NCI-H345 treated with DMSO at 0.1 percent for 48 hours (cell line): ENCODE results near the gene GGA1.
A peak's percentile ranks its signal among the peaks of the same experiment; 100 is the strongest.
"Not testable (repeated sequence)": the region's sequence is repeated elsewhere in the genome, so short reads cannot be mapped to it uniquely, and the experiment has no call there.

ENCODE experiments used
- DNase-seq: peaks from one replicate; lab custom pipeline; 2025; ENCODE audit not compliant: unreplicated experiment; lab: John Stamatoyannopoulos, UW

GGA1 gene

GRCh38 chr22:37571258-37571991 lies 37.2 kb upstream of the GGA1 start:
- DNase-seq: no peak

DNA sequence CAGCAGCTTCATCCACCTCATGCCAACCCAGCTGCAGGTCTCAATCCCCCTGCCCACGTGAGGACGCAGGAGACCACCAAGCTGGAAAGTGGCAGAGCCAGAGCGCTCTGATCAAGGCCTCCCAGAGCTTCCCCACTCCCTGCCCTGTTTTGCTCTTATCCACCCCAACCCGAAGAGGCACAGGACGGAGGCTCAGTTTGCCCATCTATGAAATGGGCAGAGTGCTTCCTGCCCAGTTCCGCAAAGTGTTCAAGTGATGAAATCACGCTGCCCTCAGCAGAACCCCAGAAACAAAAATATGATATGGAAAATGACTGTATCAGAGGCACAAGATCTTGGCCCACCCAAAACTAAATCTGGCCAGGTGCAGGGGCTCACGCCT lies 36.7 kb upstream of the GGA1 start:
- no peak for DNase-seq

- DNase-seq: no peak
Observed at GRCh38 chr22:37575490-37576003, 33.1 kb upstream of the GGA1 start.

- no peak for DNase-seq
Observed at GRCh38 chr22:37578002-37578401, 30.6 kb upstream of the GGA1 start.

DNA sequence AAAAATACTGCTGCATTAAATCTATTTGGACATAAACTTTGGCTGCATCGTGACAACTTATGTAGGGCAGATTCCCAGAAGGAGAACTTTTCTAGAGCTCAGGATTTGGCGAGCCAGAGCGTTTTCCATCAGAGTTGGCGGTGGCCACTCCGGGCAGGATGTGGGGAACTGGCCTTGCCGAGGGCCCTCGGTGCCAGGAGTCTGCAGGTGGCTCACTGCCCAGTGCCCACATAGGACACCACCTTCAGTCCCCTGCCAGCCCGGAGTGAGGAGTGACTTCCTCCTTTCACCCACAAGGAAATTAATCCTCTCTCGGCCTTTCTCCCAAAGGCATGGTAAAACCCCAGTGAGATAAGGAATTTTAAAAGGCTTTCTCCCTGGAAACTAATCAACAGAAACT lies 27.1 kb upstream of the GGA1 start:
- no peak for DNase-seq

DNA sequence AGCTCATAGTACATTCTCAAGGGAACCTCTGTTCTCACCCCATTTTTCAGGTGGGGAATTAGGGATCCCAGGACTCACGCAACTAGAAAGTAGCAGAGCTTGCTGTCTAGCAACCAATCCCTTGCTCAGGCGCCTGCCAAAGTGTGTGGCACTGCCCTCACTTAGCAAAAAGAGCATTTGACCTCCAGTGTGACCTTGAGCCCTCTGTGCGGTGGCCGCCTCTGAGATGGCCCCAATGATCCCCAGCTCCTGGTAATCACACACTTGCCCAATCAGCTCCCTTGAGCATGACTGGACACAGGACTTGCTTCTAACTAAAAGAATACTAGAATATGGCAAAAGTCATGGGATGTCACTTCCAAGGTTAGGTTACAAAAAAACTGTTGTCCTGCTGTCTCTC lies 26.1 kb upstream of the GGA1 start:
- no peak for DNase-seq

GRCh38 chr22:37588546-37589215 lies 20.0 kb upstream of the GGA1 start:
- no peak for DNase-seq

DNA sequence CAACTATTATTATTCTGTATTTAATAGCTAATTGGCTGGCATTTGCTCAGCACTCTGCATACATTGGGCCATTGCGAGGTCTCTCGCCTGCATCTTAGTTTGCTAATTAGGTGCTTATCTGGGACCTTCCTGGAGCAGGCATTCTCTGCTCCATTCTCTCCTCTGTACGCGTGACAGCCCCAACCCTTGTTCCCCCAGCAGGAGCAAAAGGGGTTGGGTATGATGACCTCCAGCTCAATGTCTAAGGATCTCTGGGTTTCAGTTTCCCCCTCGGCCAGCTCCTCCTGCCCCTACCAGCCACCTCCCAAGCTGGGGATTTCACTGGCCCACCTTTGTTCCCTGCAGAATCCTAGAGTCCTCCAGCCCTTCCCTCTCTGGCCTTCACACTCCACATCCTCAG lies 19.0 kb upstream of the GGA1 start:
- no peak for DNase-seq

GRCh38 chr22:37591081-37591480 lies 17.6 kb upstream of the GGA1 start:
- DNase-seq: not testable (repeated sequence)

- DNase-seq: no peak
Observed at GRCh38 chr22:37591823-37592404, 16.7 kb upstream of the GGA1 start.

GRCh38 chr22:37594237-37594636 lies 14.4 kb upstream of the GGA1 start:
- no peak for DNase-seq

- no peak for DNase-seq
Observed at GRCh38 chr22:37599153-37599552, 9.5 kb upstream of the GGA1 start.

DNA sequence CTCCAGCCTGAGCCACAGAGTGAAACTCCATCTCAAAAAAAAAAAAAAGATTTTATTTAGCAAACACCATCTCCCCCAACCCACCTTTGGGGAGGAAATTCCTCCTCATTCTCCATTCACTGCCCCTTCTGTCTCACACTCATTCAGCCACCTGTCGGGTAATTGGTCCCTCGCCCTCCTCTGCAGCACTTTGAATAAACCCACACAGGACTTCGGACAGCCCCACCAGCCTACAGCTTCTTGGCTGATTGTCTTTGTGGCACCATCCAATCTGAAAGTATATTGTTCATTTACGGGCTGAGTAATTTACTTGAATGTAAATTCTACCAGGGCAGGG lies 7.5 kb upstream of the GGA1 start:
- DNase-seq: no peak

- DNase-seq: no peak
Observed at GRCh38 chr22:37601540-37602442, 6.8 kb upstream of the GGA1 start.

DNA sequence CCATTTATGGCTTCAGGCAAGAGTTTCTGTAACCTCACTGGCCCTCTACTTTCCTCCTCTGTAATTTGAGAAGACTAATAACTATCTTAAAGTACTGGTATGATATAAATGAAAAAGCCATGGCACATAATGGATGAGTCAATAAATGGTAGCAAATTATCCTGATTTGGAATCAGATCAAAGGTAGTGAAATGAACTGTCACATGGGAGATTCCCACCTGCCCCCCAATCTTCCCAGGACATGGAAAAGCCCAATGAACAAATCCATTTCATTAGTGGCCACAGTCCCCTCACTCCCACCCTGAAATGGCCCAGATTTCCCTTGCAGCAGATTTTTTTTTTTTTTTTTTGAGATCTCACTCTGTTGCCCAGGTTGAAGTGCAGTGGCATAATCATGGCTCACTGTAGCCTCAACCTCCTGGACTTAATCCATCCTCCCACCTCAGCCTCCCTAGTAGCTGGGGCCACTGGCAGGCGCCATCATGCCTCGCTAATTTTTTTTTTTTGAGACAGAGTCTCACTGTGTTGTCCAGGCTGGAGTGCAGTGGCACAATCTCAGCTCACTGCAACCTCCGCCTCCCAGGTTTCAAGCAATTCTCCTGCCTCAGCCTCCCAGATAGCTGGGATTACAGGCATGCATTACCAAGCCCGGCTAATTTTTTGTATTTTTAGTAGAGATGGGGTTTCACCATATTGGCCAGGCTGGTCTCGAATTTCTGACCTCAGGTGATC lies 5.9 kb upstream of the GGA1 start:
- not testable (repeated sequence) for DNase-seq

DNA sequence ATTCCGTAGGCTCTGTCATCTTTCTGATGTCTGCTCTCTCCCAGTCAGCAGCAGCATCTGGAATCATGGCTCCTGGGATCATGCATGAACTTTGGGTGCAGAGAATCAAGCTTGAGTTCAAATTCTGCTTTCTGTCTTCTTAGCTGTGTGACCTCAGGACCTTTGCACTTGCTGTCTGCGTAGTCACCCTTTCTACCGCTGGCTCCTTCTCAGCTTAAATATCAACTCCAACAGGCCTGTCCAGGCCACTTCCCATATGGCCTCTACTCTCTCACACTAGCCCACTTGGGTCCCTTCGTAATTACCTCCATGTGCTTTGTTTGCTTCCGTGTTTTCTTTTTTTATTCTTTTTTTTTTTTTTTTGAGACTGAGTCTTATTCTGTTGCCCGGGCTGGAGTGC lies 4.6 kb upstream of the GGA1 start:
- DNase-seq: no peak

DNA sequence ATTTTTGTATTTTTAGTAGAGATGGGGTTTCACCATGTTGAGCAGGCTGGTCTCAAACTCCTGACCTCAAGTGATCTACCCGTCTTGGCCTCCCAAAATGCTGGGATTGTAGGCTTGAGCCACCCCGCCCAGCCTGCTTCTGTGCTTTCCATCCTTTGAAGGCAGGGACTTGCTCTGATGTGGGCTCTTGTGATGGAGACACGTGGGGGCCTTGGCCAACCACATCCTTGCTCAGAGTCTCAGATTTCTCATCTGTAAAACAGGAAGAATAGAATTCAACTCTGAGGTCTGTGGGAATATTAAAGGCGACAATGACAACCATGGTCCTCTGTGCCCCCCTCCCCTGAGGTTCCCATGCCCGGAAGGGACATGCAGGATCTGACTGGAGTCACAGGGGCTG lies 3.8 kb upstream of the GGA1 start:
- DNase-seq: no peak

GRCh38 chr22:37607010-37607934 lies 1.4 kb upstream of the GGA1 start:
- peak; percentile 72 for DNase-seq

DNA sequence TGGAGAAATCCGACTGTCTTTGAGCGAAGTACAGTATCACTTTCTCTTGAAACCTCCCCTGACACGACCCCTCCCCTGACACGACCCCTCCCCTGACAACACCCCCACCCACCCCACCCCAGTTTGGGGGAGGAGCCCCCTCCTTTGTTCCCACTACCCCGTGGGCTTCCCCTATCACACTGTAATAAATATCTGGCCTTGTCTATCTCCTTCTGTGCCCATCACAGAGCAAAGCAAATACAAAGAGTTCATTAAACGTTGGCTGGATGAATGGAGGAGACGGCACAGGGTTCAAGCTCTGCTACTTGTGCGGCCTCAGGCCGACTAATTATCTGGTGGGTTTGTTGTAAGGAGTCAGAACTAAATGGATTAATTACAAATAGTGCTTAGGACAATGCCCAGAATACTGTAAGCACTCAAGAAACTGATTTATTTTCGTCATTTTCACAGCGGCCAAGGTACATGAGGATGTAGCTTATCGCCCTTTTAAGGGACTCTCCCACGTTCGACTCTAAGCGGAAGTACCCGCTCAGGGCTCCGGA lies 628 bp upstream of the GGA1 start:
- DNase-seq: peak; percentile 26
